OCI-LY7 (cell line): Measurements from ENCODE around the gene SPTB. TPM values are rescaled to one million over a fixed set of nuclear protein-coding genes. Genes with fewer than 3 reads are reported as not detected.
A peak's percentile ranks its signal among the peaks of the same experiment; 100 is the strongest.

Source experiments
- BruUV-seq: library from RNA; stranded (reverse); fragments of 400-500 nt; replicated peaks from 2 replicates; lab custom pipeline; 2021; lab: Mats Ljungman, UMichigan
- CTCF ChIA-PET: fragments of 300-600 bp; sonication (Branson Sonifier 250); formaldehyde crosslinking; loops from one replicate; lab custom pipeline; 2022; ENCODE audit warnings: antibody characterized with exemption; ENCODE audit not compliant: unreplicated experiment; lab: Charles Lee
- POLR2A ChIA-PET: fragments of 300-600 bp; sonication (Branson Sonifier 250); formaldehyde crosslinking; loops from one replicate; lab custom pipeline; 2022; ENCODE audit warnings: antibody characterized with exemption; lab: Charles Lee
- DNase-seq: peaks from one replicate; pipeline ENCODE4 v3.0.0-alpha.2; 2015; ENCODE audit warnings: low spot score
- H2AFZ ChIP-seq: fragments of 200-600 bp; sonication (generic), shearing (Covaris generic); 2 replicates; pipeline ENCODE4 v1.6.1; 2014; ENCODE audit warnings: mild to moderate bottlenecking, antibody characterized with exemption, low read length, moderate library complexity
- H3K27ac ChIP-seq: fragments of 200-600 bp; sonication (generic); 2 replicates; pipeline ENCODE4 v1.5.1; 2014; ENCODE audit warnings: mixed run types, low read depth, mild to moderate bottlenecking, moderate library complexity, low read length, inconsistent platforms; ENCODE audit not compliant: poor library complexity, severe bottlenecking
- H3K36me3 ChIP-seq: fragments of 200-600 bp; sonication (generic); 2 replicates; pipeline ENCODE4 v1.6.1; 2014; ENCODE audit warnings: mild to moderate bottlenecking, antibody characterized with exemption, low read length, moderate library complexity, mixed read lengths; ENCODE audit not compliant: insufficient read depth
- H3K4me1 ChIP-seq: fragments of 200-600 bp; sonication (generic); 2 replicates; pipeline ENCODE4 v1.5.1; 2014; ENCODE audit warnings: mild to moderate bottlenecking, low read length; ENCODE audit not compliant: insufficient read depth, poor library complexity, severe bottlenecking
- H3K4me2 ChIP-seq: fragments of 200-600 bp; sonication (generic); 2 replicates; pipeline ENCODE4 v1.6.1; 2014; ENCODE audit warnings: mild to moderate bottlenecking, low read length
- H3K4me3 ChIP-seq: fragments of 200-600 bp; sonication (generic); 2 replicates; pipeline ENCODE4 v1.5.1; 2014; ENCODE audit warnings: mild to moderate bottlenecking, low read depth, low read length; ENCODE audit not compliant: poor library complexity, severe bottlenecking
- H3K79me2 ChIP-seq: fragments of 200-600 bp; sonication (generic); 2 replicates; pipeline ENCODE4 v1.6.1; 2016; ENCODE audit warnings: low read depth, mild to moderate bottlenecking, low read length, moderate library complexity, mixed read lengths; ENCODE audit not compliant: insufficient read depth
- H3K9me2 ChIP-seq: fragments of 200-600 bp; sonication (generic); 2 replicates; pipeline ENCODE4 v1.6.1; 2016; ENCODE audit warnings: mild to moderate bottlenecking, low read length, mixed read lengths; ENCODE audit not compliant: insufficient read depth
- H3K9me3 ChIP-seq: fragments of 200-600 bp; sonication (generic); 2 replicates; pipeline ENCODE4 v1.6.1; 2014; ENCODE audit warnings: mild to moderate bottlenecking, mixed run types, low read length, mixed read lengths
- H4K20me1 ChIP-seq: fragments of 200-600 bp; sonication (generic); 2 replicates; pipeline ENCODE4 v1.6.1; 2014; ENCODE audit warnings: mild to moderate bottlenecking, antibody characterized with exemption, low read length, moderate library complexity, mixed read lengths; ENCODE audit not compliant: insufficient read depth
- EZH2phosphoT487 ChIP-seq: fragments of 200-600 bp; sonication (generic); IDR thresholded peaks from 2 replicates; pipeline ENCODE4 v1.6.1; 2018; ENCODE audit warnings: low read depth, borderline replicate concordance, mild to moderate bottlenecking, mixed run types, antibody characterized with exemption, low read length, moderate library complexity, mixed read lengths
- intact Hi-C: fragments of 100-400 bp; cut with micrococcal nuclease; formaldehyde crosslinking; loops from one replicate; pipeline ENCODE4 v1.10.0; 2022; ENCODE audit not compliant: unreplicated experiment
- total RNA-seq, 2 experiments: library from RNA; depleted of rRNA in 1 of 2; stranded (reverse); fragments of >200 nt in 1 of 2; shearing (Covaris generic) in 1 of 2; gene quantifications; 2 replicates each; pipeline ENCODE4 v1.2.3, GENCODE V29; 2014 to 2022
- TF ChIP-seq, protein P1 (sequence below): fragments of 200-600 bp; sonication (generic); conservative IDR thresholded peaks from 2 replicates; pipeline ENCODE4 v1.5.1; 2014; ENCODE audit warnings: mild to moderate bottlenecking, antibody characterized with exemption, low read length, moderate library complexity, mixed read lengths

Gene SPTB
- total RNA-seq, 2 experiments from 2014 or later, result not detected

DNA sequence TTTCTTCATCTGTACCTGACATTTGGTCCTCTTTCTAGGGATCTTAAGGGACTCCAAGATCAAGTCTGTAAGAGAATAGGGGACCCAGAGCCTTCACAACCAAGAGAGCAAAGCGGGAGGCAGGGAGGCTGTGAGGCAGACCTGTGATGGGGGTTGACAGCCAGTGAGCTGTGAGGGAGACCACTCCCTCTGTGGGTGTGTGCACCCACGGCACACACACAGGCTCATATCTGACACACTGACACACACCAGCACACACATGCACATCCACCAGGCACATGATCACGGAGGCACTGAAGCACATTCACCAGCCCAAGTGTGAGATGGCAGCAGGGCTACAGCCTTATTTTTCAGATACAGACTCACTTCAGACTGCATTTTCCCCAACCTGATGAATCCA is 55.2 kb downstream of the SPTB start:
- Histone ChIP-seq H3K4me1 (no peaks in the 10 kb centered on the region), H3K9me2 (no peaks in the 10 kb centered on the region), H3K27ac (no peak overlapping the region), H2AFZ (no peak overlapping the region), H3K4me2 (no peak overlapping the region), H3K79me2 (no peaks in the 10 kb centered on the region), H3K9me3 (no peaks in the 10 kb centered on the region), H3K36me3 (no peaks in the 10 kb centered on the region), H4K20me1 (no peaks in the 10 kb centered on the region), H3K4me3 (no peak overlapping the region)
- TF ChIP-seq, protein P1, sequence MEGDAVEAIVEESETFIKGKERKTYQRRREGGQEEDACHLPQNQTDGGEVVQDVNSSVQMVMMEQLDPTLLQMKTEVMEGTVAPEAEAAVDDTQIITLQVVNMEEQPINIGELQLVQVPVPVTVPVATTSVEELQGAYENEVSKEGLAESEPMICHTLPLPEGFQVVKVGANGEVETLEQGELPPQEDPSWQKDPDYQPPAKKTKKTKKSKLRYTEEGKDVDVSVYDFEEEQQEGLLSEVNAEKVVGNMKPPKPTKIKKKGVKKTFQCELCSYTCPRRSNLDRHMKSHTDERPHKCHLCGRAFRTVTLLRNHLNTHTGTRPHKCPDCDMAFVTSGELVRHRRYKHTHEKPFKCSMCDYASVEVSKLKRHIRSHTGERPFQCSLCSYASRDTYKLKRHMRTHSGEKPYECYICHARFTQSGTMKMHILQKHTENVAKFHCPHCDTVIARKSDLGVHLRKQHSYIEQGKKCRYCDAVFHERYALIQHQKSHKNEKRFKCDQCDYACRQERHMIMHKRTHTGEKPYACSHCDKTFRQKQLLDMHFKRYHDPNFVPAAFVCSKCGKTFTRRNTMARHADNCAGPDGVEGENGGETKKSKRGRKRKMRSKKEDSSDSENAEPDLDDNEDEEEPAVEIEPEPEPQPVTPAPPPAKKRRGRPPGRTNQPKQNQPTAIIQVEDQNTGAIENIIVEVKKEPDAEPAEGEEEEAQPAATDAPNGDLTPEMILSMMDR, result no peak
- TF ChIP-seq EZH2phosphoT487, result no peak
- CTCF ChIA-PET, result no interaction called here
- intact Hi-C loops, result loop anchor here (5.0 kb wide), 1 partner anchor 68 kb away; no protein-coding TSS in a partner anchor
- BruUV-seq, result no TSS peak
- no peak for DNase-seq
- POLR2A ChIA-PET, result no interaction called here

DNA sequence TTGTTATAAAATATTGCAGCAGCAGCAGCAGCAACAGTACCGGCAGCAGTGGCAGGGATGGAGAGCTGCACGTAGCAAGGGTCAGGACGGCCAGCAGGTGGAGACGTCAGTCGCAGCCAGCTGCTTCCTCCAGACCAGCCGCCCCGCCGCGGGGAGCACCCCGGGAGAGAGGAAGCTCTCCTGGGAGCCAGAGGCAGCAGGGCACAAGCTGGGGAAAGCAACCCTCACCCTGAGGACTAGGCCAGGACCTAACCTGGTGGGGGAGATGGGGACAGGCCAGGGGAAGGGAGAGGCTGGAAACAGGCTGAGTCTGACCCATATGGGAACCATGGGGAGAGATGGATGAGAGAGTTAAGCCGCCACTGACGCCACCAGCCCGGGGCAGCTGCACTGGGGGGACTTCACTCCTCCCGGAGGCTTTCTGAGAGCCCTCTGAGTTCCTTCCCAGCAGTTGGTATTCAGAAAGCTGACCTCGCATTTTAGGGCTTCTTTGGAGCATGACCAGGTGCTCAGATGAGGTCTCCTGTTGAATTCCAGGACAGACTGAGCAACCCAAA is 56.3 kb downstream of the SPTB start:
- H4K20me1 ChIP-seq, result no peaks in the 10 kb centered on the region
- H3K36me3 ChIP-seq, result no peaks in the 10 kb centered on the region
- no peaks in the 10 kb centered on the region for H3K4me1 ChIP-seq
- BruUV-seq, result no TSS peak
- ChIA-PET POLR2A (interaction anchor here (0.6 kb wide), 2 partner anchors 36 to 46 kb away, joined by 3 to 4 read pairs; no protein-coding TSS in a partner anchor), CTCF (interaction anchor here (1.9 kb wide), 1 partner anchor 69 kb away, joined by 10 read pairs; no protein-coding TSS in a partner anchor)
- H3K79me2 ChIP-seq, result no peaks in the 10 kb centered on the region
- peak; percentile 60 for DNase-seq
- no peak overlapping the region for H3K4me3 ChIP-seq
- H3K27ac ChIP-seq, result no peak overlapping the region
- no peaks in the 10 kb centered on the region for H3K9me3 ChIP-seq
- intact Hi-C loops, result loop anchor here (1.0 to 5.0 kb wide), 2 partner anchors 69 to 160 kb away; no protein-coding TSS in a partner anchor
- H3K9me2 ChIP-seq, result no peaks in the 10 kb centered on the region
- no peak for TF ChIP-seq EZH2phosphoT487
- TF ChIP-seq, protein P1, result peak; percentile 77
- no peak overlapping the region for H2AFZ ChIP-seq
- no peak overlapping the region for H3K4me2 ChIP-seq

DNA sequence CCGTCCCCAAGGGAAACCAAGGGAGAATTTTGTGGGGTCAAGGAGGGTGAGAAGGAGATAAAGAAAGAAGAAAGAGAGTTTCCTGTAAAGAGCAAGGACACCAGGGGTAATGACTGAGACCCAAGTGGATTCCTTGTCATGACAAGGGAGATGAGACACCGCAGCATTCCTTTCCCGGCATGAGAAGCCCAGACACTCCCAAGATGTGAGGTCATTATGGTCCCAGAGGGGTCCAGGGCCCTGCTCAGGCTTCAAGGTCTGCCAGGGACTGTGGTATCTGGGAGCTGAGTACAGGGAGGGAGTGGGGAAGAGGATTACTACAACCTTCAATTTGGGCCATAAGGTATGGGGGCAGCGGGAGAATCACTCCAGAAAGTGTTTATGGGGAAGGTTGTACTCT is 58.1 kb downstream of the SPTB start:
- Histone ChIP-seq H4K20me1 (no peaks in the 10 kb centered on the region), H3K36me3 (no peaks in the 10 kb centered on the region), H3K4me2 (no peak overlapping the region), H3K27ac (no peak overlapping the region), H2AFZ (no peak overlapping the region), H3K4me3 (no peak overlapping the region), H3K4me1 (no peaks in the 10 kb centered on the region), H3K9me2 (no peaks in the 10 kb centered on the region), H3K79me2 (no peaks in the 10 kb centered on the region), H3K9me3 (no peaks in the 10 kb centered on the region)
- no TSS peak for BruUV-seq
- POLR2A ChIA-PET, result no interaction called here
- no peak for DNase-seq
- intact Hi-C loops, result loop anchor here (5.0 kb wide), 1 partner anchor 71 kb away; no protein-coding TSS in a partner anchor
- CTCF ChIA-PET, result no interaction called here
- TF ChIP-seq EZH2phosphoT487, result no peak
- TF ChIP-seq, protein P1, result no peak
